ENCODE results near the gene BMF.

GRCh38 chr15:40045572-40046217 is 63.0 kb downstream of the BMF start:
- TF ChIP-seq CTCF (conservative IDR thresholded peaks at IDR 0.05 in 1 of 2, IDR thresholded peaks at IDR 0.05 in 1 of 2; ENCODE audit: low read depth in 1 of 2, low read length in 2 of 2) (no peak), EZH2 (IDR thresholded peaks at IDR 0.05; ENCODE audit: low read length, missing control alignments) (no peak)

Data from fibroblast of lung (primary cell).